ENCODE results near the gene PDLIM1.

Gene PDLIM1

GRCh38 chr10:95297402-95297801 lies 6.6 kb upstream of the PDLIM1 start:
- peaks cover 6% of the 10 kb centered on the region for H3K4me1 ChIP-seq (ENCODE audit: control insufficient read depth, low read depth, low read length)
- H2BK5ac ChIP-seq (ENCODE audit: low read length), result no peak overlapping the region
- H3K4me2 ChIP-seq (ENCODE audit: low read length), result no peak overlapping the region
- no CpG with 5 or more reads among the region's 3 CpGs for WGBS (ENCODE audit: extremely low coverage, insufficient coverage, low lambda C conversion rate)
- no peak overlapping the region for H3K4me3 ChIP-seq (ENCODE audit: low read length)
- no peak overlapping the region for H3K56ac ChIP-seq (ENCODE audit: low read length)
- H3K27me3 ChIP-seq (ENCODE audit: insufficient read depth, low read length, poor library complexity), result no peaks in the 10 kb centered on the region
- no peaks in the 10 kb centered on the region for H3K79me1 ChIP-seq (ENCODE audit: low read length)
- no peak for DNase-seq
- H3K27ac ChIP-seq (ENCODE audit: low read depth, low read length), result no peak overlapping the region
- no peak overlapping the region for H4K5ac ChIP-seq (ENCODE audit: low read length)
- no peak overlapping the region for H3K4ac ChIP-seq (ENCODE audit: low read depth, low read length)
- H2BK15ac ChIP-seq (replicated peaks; ENCODE audit: low read depth), result no peak overlapping the region
- H4K8ac ChIP-seq (ENCODE audit: low read depth, low read length), result no peak overlapping the region
- no peak overlapping the region for H3K23ac ChIP-seq (ENCODE audit: low read length)
- H2AK5ac ChIP-seq (ENCODE audit: low read length), result no peak overlapping the region
- no peak overlapping the region for H3K18ac ChIP-seq (ENCODE audit: low read length)
- no peaks in the 10 kb centered on the region for H3K36me3 ChIP-seq (ENCODE audit: control insufficient read depth, insufficient read depth, low read length)
- no peak overlapping the region for H2BK120ac ChIP-seq (ENCODE audit: low read depth, low read length)
- no peaks in the 10 kb centered on the region for H3K79me2 ChIP-seq (ENCODE audit: control insufficient read depth, insufficient read depth, low read length)
- no peak overlapping the region for H3K9ac ChIP-seq (ENCODE audit: low read length)

GRCh38 chr10:95296764-95297163 lies 6.0 kb upstream of the PDLIM1 start:
- Histone ChIP-seq H3K4me2 (ENCODE audit: low read length) (no peak overlapping the region), H3K79me2 (ENCODE audit: control insufficient read depth, insufficient read depth, low read length) (no peaks in the 10 kb centered on the region), H2BK5ac (ENCODE audit: low read length) (no peak overlapping the region), H4K8ac (ENCODE audit: low read depth, low read length) (no peak overlapping the region), H3K9ac (ENCODE audit: low read length) (no peak overlapping the region), H3K27me3 (ENCODE audit: insufficient read depth, low read length, poor library complexity) (no peaks in the 10 kb centered on the region), H3K4ac (ENCODE audit: low read depth, low read length) (no peak overlapping the region), H3K23ac (ENCODE audit: low read length) (no peak overlapping the region), H4K5ac (ENCODE audit: low read length) (no peak overlapping the region), H3K79me1 (ENCODE audit: low read length) (no peaks in the 10 kb centered on the region), H3K27ac (ENCODE audit: low read depth, low read length) (no peak overlapping the region), H3K4me3 (ENCODE audit: low read length) (no peak overlapping the region), H3K36me3 (ENCODE audit: control insufficient read depth, insufficient read depth, low read length) (no peaks in the 10 kb centered on the region), H3K56ac (ENCODE audit: low read length) (no peak overlapping the region), H3K18ac (ENCODE audit: low read length) (no peak overlapping the region), H3K4me1 (ENCODE audit: control insufficient read depth, low read depth, low read length) (peaks cover 6% of the 10 kb centered on the region), H2AK5ac (ENCODE audit: low read length) (peak overlapping the region; percentile 54), H2BK120ac (ENCODE audit: low read depth, low read length) (no peak overlapping the region), H2BK15ac (replicated peaks; ENCODE audit: low read depth) (no peak overlapping the region)
- no CpG with 5 or more reads among the region's 4 CpGs for WGBS (ENCODE audit: extremely low coverage, insufficient coverage, low lambda C conversion rate)
- no peak for DNase-seq

DNA sequence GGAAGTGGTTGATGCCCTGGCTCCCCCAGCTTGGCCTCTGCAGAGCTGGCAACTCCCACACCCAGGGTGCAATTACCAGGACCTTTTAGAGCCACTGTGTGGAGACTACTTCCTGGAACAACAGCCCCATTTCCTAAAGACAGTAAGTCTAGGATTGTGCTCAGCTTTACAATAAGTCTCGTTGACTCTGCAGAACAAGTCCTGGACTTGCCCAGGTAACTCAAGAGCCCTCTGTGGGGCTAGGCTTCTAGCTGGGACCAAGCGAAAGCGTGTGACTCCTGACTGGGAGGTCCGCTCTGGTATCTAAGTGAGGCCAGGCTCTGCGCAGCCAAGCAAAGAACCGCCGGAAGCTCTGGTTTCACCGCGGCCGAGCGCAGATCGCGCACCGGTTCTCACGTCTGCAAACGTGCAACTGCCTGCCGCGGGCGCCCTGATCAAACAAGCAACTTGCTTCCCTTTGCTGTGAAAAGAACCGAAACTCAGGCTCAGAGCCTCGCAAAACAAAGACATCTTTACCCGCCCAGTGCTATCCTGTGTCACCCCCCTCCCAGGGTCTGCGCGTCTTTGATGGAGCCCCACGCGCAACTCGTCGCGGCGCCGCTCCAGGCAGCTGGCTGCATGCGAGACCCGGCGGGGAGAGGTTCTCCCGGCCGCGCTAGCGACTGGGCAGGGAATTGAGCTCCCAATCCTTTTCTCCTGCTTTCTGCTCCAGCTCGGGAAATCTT lies 4.4 kb upstream of the PDLIM1 start:
- no peaks in the 10 kb centered on the region for H3K79me2 ChIP-seq (ENCODE audit: control insufficient read depth, insufficient read depth, low read length)
- H3K4me2 ChIP-seq (ENCODE audit: low read length), result no peak overlapping the region
- H4K8ac ChIP-seq (ENCODE audit: low read depth, low read length), result peak overlapping the region; percentile 87
- H2BK15ac ChIP-seq (replicated peaks; ENCODE audit: low read depth), result no peak overlapping the region
- peak overlapping the region; percentile 56 for H3K18ac ChIP-seq (ENCODE audit: low read length)
- DNase-seq, result peak; percentile 65
- no peaks in the 10 kb centered on the region for H3K27me3 ChIP-seq (ENCODE audit: insufficient read depth, low read length, poor library complexity)
- peak overlapping the region; percentile 31 for H3K9ac ChIP-seq (ENCODE audit: low read length)
- peak overlapping the region; percentile 60 for H3K4ac ChIP-seq (ENCODE audit: low read depth, low read length)
- H2BK120ac ChIP-seq (ENCODE audit: low read depth, low read length), result no peak overlapping the region
- peaks cover 6% of the 10 kb centered on the region for H3K4me1 ChIP-seq (ENCODE audit: control insufficient read depth, low read depth, low read length)
- H3K27ac ChIP-seq (ENCODE audit: low read depth, low read length), result no peak overlapping the region
- H3K23ac ChIP-seq (ENCODE audit: low read length), result no peak overlapping the region
- H3K79me1 ChIP-seq (ENCODE audit: low read length), result no peaks in the 10 kb centered on the region
- H3K36me3 ChIP-seq (ENCODE audit: control insufficient read depth, insufficient read depth, low read length), result no peaks in the 10 kb centered on the region
- peak overlapping the region; percentile 63 for H3K56ac ChIP-seq (ENCODE audit: low read length)
- no peak overlapping the region for H2AK5ac ChIP-seq (ENCODE audit: low read length)
- no peak overlapping the region for H4K5ac ChIP-seq (ENCODE audit: low read length)
- peak overlapping the region; percentile 22 for H2BK5ac ChIP-seq (ENCODE audit: low read length)
- WGBS (ENCODE audit: extremely low coverage, insufficient coverage, low lambda C conversion rate), result no CpG with 5 or more reads among the region's 39 CpGs
- H3K4me3 ChIP-seq (ENCODE audit: low read length), result no peak overlapping the region

GRCh38 chr10:95293631-95294030 lies 2.8 kb upstream of the PDLIM1 start:
- Histone ChIP-seq H2BK5ac (ENCODE audit: low read length) (no peak overlapping the region), H3K4me2 (ENCODE audit: low read length) (no peak overlapping the region), H3K36me3 (ENCODE audit: control insufficient read depth, insufficient read depth, low read length) (no peaks in the 10 kb centered on the region), H3K79me2 (ENCODE audit: control insufficient read depth, insufficient read depth, low read length) (peaks cover 7% of the 10 kb centered on the region), H3K4ac (ENCODE audit: low read depth, low read length) (no peak overlapping the region), H3K27me3 (ENCODE audit: insufficient read depth, low read length, poor library complexity) (no peaks in the 10 kb centered on the region), H2AK5ac (ENCODE audit: low read length) (no peak overlapping the region), H3K23ac (ENCODE audit: low read length) (no peak overlapping the region), H3K4me1 (ENCODE audit: control insufficient read depth, low read depth, low read length) (peaks cover 6% of the 10 kb centered on the region), H3K18ac (ENCODE audit: low read length) (no peak overlapping the region), H4K5ac (ENCODE audit: low read length) (no peak overlapping the region), H3K9ac (ENCODE audit: low read length) (no peak overlapping the region), H3K79me1 (ENCODE audit: low read length) (peaks cover 1% of the 10 kb centered on the region), H2BK120ac (ENCODE audit: low read depth, low read length) (no peak overlapping the region), H4K8ac (ENCODE audit: low read depth, low read length) (no peak overlapping the region), H3K27ac (ENCODE audit: low read depth, low read length) (no peak overlapping the region), H3K56ac (ENCODE audit: low read length) (no peak overlapping the region), H2BK15ac (replicated peaks; ENCODE audit: low read depth) (no peak overlapping the region), H3K4me3 (ENCODE audit: low read length) (no peak overlapping the region)
- WGBS (ENCODE audit: extremely low coverage, insufficient coverage, low lambda C conversion rate), result no CpG with 5 or more reads among the region's 3 CpGs
- no peak for DNase-seq

- Histone ChIP-seq H3K4ac (ENCODE audit: low read depth, low read length) (no peak overlapping the region), H3K56ac (ENCODE audit: low read length) (peak overlapping the region; percentile 73), H2AK5ac (ENCODE audit: low read length) (peak overlapping the region; percentile 25), H3K23ac (ENCODE audit: low read length) (no peak overlapping the region), H3K27me3 (ENCODE audit: insufficient read depth, low read length, poor library complexity) (no peaks in the 10 kb centered on the region), H3K4me1 (ENCODE audit: control insufficient read depth, low read depth, low read length) (peaks cover 12% of the 10 kb centered on the region), H4K8ac (ENCODE audit: low read depth, low read length) (no peak overlapping the region), H3K18ac (ENCODE audit: low read length) (peak overlapping the region; percentile 98), H3K79me2 (ENCODE audit: control insufficient read depth, insufficient read depth, low read length) (peaks cover 26% of the 10 kb centered on the region), H2BK120ac (ENCODE audit: low read depth, low read length) (peak overlapping the region; percentile 65), H3K36me3 (ENCODE audit: control insufficient read depth, insufficient read depth, low read length) (no peaks in the 10 kb centered on the region), H3K4me2 (ENCODE audit: low read length) (peak overlapping the region; percentile 37), H3K27ac (ENCODE audit: low read depth, low read length) (no peak overlapping the region), H2BK5ac (ENCODE audit: low read length) (peak overlapping the region; percentile 22), H3K9ac (ENCODE audit: low read length) (peak overlapping the region; percentile 56), H2BK15ac (replicated peaks; ENCODE audit: low read depth) (no peak overlapping the region), H3K79me1 (ENCODE audit: low read length) (peaks cover 11% of the 10 kb centered on the region), H4K5ac (ENCODE audit: low read length) (no peak overlapping the region), H3K4me3 (ENCODE audit: low read length) (no peak overlapping the region)
- no CpG with 5 or more reads among the region's 19 CpGs for WGBS (ENCODE audit: extremely low coverage, insufficient coverage, low lambda C conversion rate)
- no peak for DNase-seq
Measured at GRCh38 chr10:95291365-95292039, 699 bp upstream of the PDLIM1 start.
